GM23338 (cell line): ENCODE results near the gene ALDH6A1. TPM values are rescaled to one million over a fixed set of nuclear protein-coding genes. Genes with fewer than 3 reads are reported as not detected.

ENCODE experiments used
- ATAC-seq: fragments of 200-7000 bp; cut with Tn5 transposase; 3 replicates; pipeline ENCODE4 v1.9.1; 2020
- DNase-seq: peaks from one replicate; pipeline ENCODE4 v3.0.0-alpha.2; 2015; ENCODE audit warnings: low spot score
- H2AFZ ChIP-seq: fragments of 200-600 bp; sonication (generic); 2 replicates; pipeline ENCODE4 v1.8.0; 2016; ENCODE audit warnings: antibody characterized with exemption, mild to moderate bottlenecking, moderate library complexity
- H3F3A ChIP-seq: fragments of 200-600 bp; sonication (generic); replicated peaks from 2 replicates; pipeline ENCODE4 v1.8.0; 2017; ENCODE audit warnings: antibody characterized with exemption, mixed run types, low read depth
- H3K27ac ChIP-seq: fragments of 200-600 bp; sonication (generic); 2 replicates; pipeline ENCODE4 v1.6.1; 2016; ENCODE audit warnings: low read depth
- H3K27me3 ChIP-seq: fragments of 200-600 bp; sonication (generic); 2 replicates; pipeline ENCODE4 v1.8.0; 2016; ENCODE audit warnings: mild to moderate bottlenecking, mixed run types, moderate library complexity; ENCODE audit not compliant: insufficient read depth
- H3K36me3 ChIP-seq: fragments of 200-600 bp; sonication (generic); 2 replicates; pipeline ENCODE4 v1.8.0; 2016; ENCODE audit warnings: mild to moderate bottlenecking; ENCODE audit not compliant: insufficient read depth
- H3K4me1 ChIP-seq: fragments of 200-600 bp; sonication (generic); 2 replicates; pipeline ENCODE4 v1.8.0; 2016; ENCODE audit warnings: mild to moderate bottlenecking, moderate library complexity; ENCODE audit not compliant: insufficient read depth
- H3K4me2 ChIP-seq: fragments of 200-600 bp; sonication (generic); 2 replicates; pipeline ENCODE4 v1.7.1; 2017; ENCODE audit warnings: mixed run types
- H3K4me3 ChIP-seq: fragments of 200-600 bp; sonication (generic); 2 replicates; pipeline ENCODE4 v1.6.1; 2016; ENCODE audit warnings: mixed run types
- H3K79me2 ChIP-seq: fragments of 200-600 bp; sonication (generic); replicated peaks from 2 replicates; pipeline ENCODE4 v1.8.0; 2017; ENCODE audit warnings: mild to moderate bottlenecking; ENCODE audit not compliant: insufficient read depth
- H3K9me2 ChIP-seq: fragments of 200-600 bp; sonication (generic); 2 replicates; pipeline ENCODE4 v1.8.0; 2017; ENCODE audit not compliant: insufficient read depth
- H4K20me1 ChIP-seq: fragments of 200-600 bp; sonication (generic); replicated peaks from 2 replicates; pipeline ENCODE4 v1.8.0; 2017; ENCODE audit warnings: mild to moderate bottlenecking; ENCODE audit not compliant: insufficient read depth
- H3K27ac Mint-ChIP-seq: 2 replicates; pipeline ENCODE4 v1.8.0; 2020; ENCODE audit warnings: inconsistent platforms, mild to moderate bottlenecking, moderate library complexity, mixed read lengths
- H3K27me3 Mint-ChIP-seq: 3 replicates; pipeline ENCODE4 v1.8.0; 2022; ENCODE audit warnings: low read depth, mild to moderate bottlenecking, moderate library complexity, mixed read lengths, inconsistent platforms; ENCODE audit not compliant: insufficient read depth, poor library complexity
- H3K36me3 Mint-ChIP-seq: 3 replicates; pipeline ENCODE4 v1.8.0; 2021; ENCODE audit warnings: low read depth, mild to moderate bottlenecking, inconsistent platforms, moderate library complexity, mixed read lengths
- H3K4me1 Mint-ChIP-seq: 3 replicates; pipeline ENCODE4 v1.8.0; 2020; ENCODE audit warnings: mild to moderate bottlenecking, inconsistent platforms, mixed read lengths
- H3K4me3 Mint-ChIP-seq: 3 replicates; pipeline ENCODE4 v1.8.0; 2021; ENCODE audit warnings: moderate library complexity, mild to moderate bottlenecking, inconsistent platforms, mixed read lengths
- H3K9me3 Mint-ChIP-seq: 3 replicates; pipeline ENCODE4 v1.8.0; 2020; ENCODE audit warnings: moderate library complexity, mild to moderate bottlenecking, inconsistent platforms, mixed read lengths
- CREB1 ChIP-seq: fragments of 250-450 bp; sonication (Bioruptor Pico); IDR thresholded peaks from 2 replicates; pipeline ENCODE4 v1.5.0; 2020; ENCODE audit warnings: low read depth, mild to moderate bottlenecking, moderate library complexity
- EZH2 ChIP-seq: fragments of 200-600 bp; sonication (generic); IDR thresholded peaks from one replicate; pipeline ENCODE4 v1.8.0; 2017; ENCODE audit warnings: antibody characterized with exemption, mild to moderate bottlenecking, low read depth; ENCODE audit not compliant: unreplicated experiment
- EZH2phosphoT487 ChIP-seq: fragments of 200-600 bp; sonication (generic); IDR thresholded peaks from one replicate; pipeline ENCODE4 v1.8.1; 2018; ENCODE audit warnings: antibody characterized with exemption; ENCODE audit not compliant: unreplicated experiment
- JUNB ChIP-seq: IDR thresholded peaks from one replicate; pipeline ENCODE4 v1.6.1; 2016; ENCODE audit warnings: antibody characterized with exemption; ENCODE audit not compliant: unreplicated experiment
- NANOG ChIP-seq: IDR thresholded peaks from 2 replicates; pipeline ENCODE4 v1.6.1; 2016; ENCODE audit warnings: antibody characterized with exemption, borderline replicate concordance
- POLR2AphosphoS5 ChIP-seq: IDR thresholded peaks from 2 replicates; pipeline ENCODE4 v1.6.1; 2016; ENCODE audit warnings: antibody characterized with exemption, low read depth
- STAT1 ChIP-seq: IDR thresholded peaks from one replicate; pipeline ENCODE4 v1.6.1; 2016; ENCODE audit warnings: antibody characterized with exemption; ENCODE audit not compliant: unreplicated experiment
- ZNF114 ChIP-seq: fragments of 250-450 bp; sonication (Bioruptor Pico); IDR thresholded peaks from 2 replicates; pipeline ENCODE4 v1.5.0; 2020; ENCODE audit warnings: mild to moderate bottlenecking, moderate library complexity
- ZNF331 ChIP-seq: fragments of 250-450 bp; sonication (Bioruptor Pico); IDR thresholded peaks from 2 replicates; pipeline ENCODE4 v1.5.0; 2020; ENCODE audit warnings: low read depth, mild to moderate bottlenecking, moderate library complexity
- polyA plus RNA-seq: library from polyadenylated mRNA; unstranded; fragments of >200 nt; fragmentation: Nextera tagmentation; extraction: Ambion mirVana; gene quantifications from 2 replicates; pipeline ENCODE4 v1.2.1, GENCODE V29; 2016
- total RNA-seq: library from RNA; depleted of rRNA; stranded (reverse); fragments of >200 nt; shearing (Covaris generic); gene quantifications from 2 replicates; pipeline ENCODE4 v1.2.3, GENCODE V29; 2014
- TF ChIP-seq, protein P1 (sequence below), 2 experiments: fragments of 200-600 bp in 1 of 2; sonication (generic) in 1 of 2; conservative IDR thresholded peaks; 2 replicates each; pipeline versions ENCODE4 v1.5.1 to v1.6.1; 2016 to 2017; ENCODE audit warnings: antibody characterized with exemption in 2 of 2, low read depth in 2 of 2, mild to moderate bottlenecking in 2 of 2, moderate library complexity in 1 of 2
- TF ChIP-seq, protein P2 (sequence below): IDR thresholded peaks from one replicate; pipeline ENCODE4 v1.6.1; 2018; ENCODE audit warnings: antibody characterized with exemption; ENCODE audit not compliant: unreplicated experiment
- TF ChIP-seq, protein P3 (sequence below): fragments of 250-450 bp; sonication (Bioruptor Pico); IDR thresholded peaks from 2 replicates; pipeline ENCODE4 v1.5.0; 2020; ENCODE audit warnings: mild to moderate bottlenecking, moderate library complexity
- TF ChIP-seq, protein P4 (sequence below): IDR thresholded peaks from 2 replicates; pipeline ENCODE4 v1.6.1; 2016; ENCODE audit warnings: antibody characterized with exemption

The ALDH6A1 gene
- total and polyA plus RNA-seq, 2 experiments from 2014 or later, result 16.1 to 28.0 TPM

DNA sequence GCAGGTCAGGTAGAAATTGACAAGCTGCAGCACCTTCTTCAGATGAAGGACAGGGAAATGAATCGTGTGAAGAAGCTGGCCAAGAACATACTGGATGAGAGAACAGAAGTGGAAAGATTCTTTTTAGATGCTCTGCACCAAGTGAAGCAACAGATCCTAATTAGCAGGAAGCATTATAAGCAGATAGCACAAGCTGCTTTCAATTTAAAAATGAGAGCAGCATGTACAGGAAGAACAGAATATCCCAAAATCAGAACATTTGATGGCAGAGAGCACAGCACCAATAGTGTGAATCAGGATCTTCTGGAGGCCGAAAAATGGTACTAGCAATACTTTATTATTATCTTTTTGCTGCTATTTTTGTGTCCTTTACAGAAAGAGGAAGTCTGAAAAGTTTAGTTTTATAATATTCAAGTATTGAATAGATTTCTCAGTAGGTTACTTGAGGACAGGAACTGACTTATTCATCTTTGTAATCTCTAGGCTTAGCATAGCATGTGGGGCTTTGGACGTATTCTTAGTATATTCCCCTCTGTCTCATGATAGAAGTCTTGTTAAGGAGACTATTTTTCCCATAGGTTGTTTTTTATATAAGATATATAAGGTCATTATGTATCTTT, 34.3 kb downstream of the ALDH6A1 start:
- Histone ChIP-seq H3K9me2 (no peaks in the 10 kb centered on the region), H3K27me3 (no peaks in the 10 kb centered on the region), H2AFZ (peak overlapping the region; percentile 30; the same call in 1 of the 2 replicates), H3K4me1 (no peaks in the 10 kb centered on the region), H3K4me3 (no peak overlapping the region), H4K20me1 (no peaks in the 10 kb centered on the region), H3K4me2 (no peak overlapping the region), H3K36me3 (no peaks in the 10 kb centered on the region), H3K27ac (no peak overlapping the region), H3F3A (no peaks in the 10 kb centered on the region), H3K79me2 (no peaks in the 10 kb centered on the region)
- Mint-ChIP-seq H3K4me3 (no peak overlapping the region), H3K9me3 (no peaks in the 10 kb centered on the region; the same call in 2 of the 3 replicates), H3K27me3 (no peaks in the 10 kb centered on the region), H3K27ac (no peak overlapping the region), H3K36me3 (no peaks in the 10 kb centered on the region), H3K4me1 (peaks cover 2% of the 10 kb centered on the region; the same call in 2 of the 3 replicates)
- DNase-seq (no peak), ATAC-seq (no peak)
- TF ChIP-seq, protein P1, sequence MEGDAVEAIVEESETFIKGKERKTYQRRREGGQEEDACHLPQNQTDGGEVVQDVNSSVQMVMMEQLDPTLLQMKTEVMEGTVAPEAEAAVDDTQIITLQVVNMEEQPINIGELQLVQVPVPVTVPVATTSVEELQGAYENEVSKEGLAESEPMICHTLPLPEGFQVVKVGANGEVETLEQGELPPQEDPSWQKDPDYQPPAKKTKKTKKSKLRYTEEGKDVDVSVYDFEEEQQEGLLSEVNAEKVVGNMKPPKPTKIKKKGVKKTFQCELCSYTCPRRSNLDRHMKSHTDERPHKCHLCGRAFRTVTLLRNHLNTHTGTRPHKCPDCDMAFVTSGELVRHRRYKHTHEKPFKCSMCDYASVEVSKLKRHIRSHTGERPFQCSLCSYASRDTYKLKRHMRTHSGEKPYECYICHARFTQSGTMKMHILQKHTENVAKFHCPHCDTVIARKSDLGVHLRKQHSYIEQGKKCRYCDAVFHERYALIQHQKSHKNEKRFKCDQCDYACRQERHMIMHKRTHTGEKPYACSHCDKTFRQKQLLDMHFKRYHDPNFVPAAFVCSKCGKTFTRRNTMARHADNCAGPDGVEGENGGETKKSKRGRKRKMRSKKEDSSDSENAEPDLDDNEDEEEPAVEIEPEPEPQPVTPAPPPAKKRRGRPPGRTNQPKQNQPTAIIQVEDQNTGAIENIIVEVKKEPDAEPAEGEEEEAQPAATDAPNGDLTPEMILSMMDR (conservative IDR thresholded peaks at IDR 0.05; ENCODE audit: low read depth in 2 of 2), result no peak
- TF ChIP-seq ZNF114 (CRISPR knock-in tag) (no peak), POLR2AphosphoS5 (no peak), EZH2 (no peak), STAT1 (no peak), CREB1 (CRISPR knock-in tag) (no peak), NANOG (no peak), EZH2phosphoT487 (no peak), ZNF331 (CRISPR knock-in tag) (no peak), JUNB (no peak)
- TF ChIP-seq, protein P2, sequence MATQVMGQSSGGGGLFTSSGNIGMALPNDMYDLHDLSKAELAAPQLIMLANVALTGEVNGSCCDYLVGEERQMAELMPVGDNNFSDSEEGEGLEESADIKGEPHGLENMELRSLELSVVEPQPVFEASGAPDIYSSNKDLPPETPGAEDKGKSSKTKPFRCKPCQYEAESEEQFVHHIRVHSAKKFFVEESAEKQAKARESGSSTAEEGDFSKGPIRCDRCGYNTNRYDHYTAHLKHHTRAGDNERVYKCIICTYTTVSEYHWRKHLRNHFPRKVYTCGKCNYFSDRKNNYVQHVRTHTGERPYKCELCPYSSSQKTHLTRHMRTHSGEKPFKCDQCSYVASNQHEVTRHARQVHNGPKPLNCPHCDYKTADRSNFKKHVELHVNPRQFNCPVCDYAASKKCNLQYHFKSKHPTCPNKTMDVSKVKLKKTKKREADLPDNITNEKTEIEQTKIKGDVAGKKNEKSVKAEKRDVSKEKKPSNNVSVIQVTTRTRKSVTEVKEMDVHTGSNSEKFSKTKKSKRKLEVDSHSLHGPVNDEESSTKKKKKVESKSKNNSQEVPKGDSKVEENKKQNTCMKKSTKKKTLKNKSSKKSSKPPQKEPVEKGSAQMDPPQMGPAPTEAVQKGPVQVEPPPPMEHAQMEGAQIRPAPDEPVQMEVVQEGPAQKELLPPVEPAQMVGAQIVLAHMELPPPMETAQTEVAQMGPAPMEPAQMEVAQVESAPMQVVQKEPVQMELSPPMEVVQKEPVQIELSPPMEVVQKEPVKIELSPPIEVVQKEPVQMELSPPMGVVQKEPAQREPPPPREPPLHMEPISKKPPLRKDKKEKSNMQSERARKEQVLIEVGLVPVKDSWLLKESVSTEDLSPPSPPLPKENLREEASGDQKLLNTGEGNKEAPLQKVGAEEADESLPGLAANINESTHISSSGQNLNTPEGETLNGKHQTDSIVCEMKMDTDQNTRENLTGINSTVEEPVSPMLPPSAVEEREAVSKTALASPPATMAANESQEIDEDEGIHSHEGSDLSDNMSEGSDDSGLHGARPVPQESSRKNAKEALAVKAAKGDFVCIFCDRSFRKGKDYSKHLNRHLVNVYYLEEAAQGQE, result no peak
- TF ChIP-seq, protein P3, sequence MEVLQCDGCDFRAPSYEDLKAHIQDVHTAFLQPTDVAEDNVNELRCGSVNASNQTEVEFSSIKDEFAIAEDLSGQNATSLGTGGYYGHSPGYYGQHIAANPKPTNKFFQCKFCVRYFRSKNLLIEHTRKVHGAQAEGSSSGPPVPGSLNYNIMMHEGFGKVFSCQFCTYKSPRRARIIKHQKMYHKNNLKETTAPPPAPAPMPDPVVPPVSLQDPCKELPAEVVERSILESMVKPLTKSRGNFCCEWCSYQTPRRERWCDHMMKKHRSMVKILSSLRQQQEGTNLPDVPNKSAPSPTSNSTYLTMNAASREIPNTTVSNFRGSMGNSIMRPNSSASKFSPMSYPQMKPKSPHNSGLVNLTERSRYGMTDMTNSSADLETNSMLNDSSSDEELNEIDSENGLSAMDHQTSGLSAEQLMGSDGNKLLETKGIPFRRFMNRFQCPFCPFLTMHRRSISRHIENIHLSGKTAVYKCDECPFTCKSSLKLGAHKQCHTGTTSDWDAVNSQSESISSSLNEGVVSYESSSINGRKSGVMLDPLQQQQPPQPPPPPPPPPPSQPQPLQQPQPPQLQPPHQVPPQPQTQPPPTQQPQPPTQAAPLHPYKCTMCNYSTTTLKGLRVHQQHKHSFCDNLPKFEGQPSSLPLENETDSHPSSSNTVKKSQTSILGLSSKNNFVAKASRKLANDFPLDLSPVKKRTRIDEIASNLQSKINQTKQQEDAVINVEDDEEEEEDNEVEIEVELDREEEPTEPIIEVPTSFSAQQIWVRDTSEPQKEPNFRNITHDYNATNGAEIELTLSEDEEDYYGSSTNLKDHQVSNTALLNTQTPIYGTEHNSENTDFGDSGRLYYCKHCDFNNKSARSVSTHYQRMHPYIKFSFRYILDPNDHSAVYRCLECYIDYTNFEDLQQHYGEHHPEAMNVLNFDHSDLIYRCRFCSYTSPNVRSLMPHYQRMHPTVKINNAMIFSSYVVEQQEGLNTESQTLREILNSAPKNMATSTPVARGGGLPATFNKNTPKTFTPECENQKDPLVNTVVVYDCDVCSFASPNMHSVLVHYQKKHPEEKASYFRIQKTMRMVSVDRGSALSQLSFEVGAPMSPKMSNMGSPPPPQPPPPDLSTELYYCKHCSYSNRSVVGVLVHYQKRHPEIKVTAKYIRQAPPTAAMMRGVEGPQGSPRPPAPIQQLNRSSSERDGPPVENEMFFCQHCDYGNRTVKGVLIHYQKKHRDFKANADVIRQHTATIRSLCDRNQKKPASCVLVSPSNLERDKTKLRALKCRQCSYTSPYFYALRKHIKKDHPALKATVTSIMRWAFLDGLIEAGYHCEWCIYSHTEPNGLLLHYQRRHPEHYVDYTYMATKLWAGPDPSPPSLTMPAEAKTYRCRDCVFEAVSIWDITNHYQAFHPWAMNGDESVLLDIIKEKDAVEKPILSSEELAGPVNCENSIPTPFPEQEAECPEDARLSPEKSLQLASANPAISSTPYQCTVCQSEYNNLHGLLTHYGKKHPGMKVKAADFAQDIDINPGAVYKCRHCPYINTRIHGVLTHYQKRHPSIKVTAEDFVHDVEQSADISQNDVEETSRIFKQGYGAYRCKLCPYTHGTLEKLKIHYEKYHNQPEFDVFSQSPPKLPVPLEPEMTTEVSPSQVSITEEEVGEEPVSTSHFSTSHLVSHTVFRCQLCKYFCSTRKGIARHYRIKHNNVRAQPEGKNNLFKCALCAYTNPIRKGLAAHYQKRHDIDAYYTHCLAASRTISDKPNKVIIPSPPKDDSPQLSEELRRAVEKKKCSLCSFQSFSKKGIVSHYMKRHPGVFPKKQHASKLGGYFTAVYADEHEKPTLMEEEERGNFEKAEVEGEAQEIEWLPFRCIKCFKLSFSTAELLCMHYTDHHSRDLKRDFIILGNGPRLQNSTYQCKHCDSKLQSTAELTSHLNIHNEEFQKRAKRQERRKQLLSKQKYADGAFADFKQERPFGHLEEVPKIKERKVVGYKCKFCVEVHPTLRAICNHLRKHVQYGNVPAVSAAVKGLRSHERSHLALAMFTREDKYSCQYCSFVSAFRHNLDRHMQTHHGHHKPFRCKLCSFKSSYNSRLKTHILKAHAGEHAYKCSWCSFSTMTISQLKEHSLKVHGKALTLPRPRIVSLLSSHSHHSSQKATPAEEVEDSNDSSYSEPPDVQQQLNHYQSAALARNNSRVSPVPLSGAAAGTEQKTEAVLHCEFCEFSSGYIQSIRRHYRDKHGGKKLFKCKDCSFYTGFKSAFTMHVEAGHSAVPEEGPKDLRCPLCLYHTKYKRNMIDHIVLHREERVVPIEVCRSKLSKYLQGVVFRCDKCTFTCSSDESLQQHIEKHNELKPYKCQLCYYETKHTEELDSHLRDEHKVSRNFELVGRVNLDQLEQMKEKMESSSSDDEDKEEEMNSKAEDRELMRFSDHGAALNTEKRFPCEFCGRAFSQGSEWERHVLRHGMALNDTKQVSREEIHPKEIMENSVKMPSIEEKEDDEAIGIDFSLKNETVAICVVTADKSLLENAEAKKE (CRISPR knock-in tag), result no peak
- TF ChIP-seq, protein P4, sequence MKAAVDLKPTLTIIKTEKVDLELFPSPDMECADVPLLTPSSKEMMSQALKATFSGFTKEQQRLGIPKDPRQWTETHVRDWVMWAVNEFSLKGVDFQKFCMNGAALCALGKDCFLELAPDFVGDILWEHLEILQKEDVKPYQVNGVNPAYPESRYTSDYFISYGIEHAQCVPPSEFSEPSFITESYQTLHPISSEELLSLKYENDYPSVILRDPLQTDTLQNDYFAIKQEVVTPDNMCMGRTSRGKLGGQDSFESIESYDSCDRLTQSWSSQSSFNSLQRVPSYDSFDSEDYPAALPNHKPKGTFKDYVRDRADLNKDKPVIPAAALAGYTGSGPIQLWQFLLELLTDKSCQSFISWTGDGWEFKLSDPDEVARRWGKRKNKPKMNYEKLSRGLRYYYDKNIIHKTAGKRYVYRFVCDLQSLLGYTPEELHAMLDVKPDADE, result no peak
